Neuronal stem cell (in vitro differentiated cells): ENCODE results near the gene FAM118A.
A peak's percentile ranks its signal among the peaks of the same experiment; 100 is the strongest.

Source experiments
- DNase-seq: peaks from one replicate; pipeline ENCODE4 v3.0.0-alpha.2; 2013; ENCODE audit warnings: low spot score
- H2AFZ ChIP-seq: one replicate; pipeline ENCODE4 v1.6.1; 2013; ENCODE audit warnings: mild to moderate bottlenecking, low read length, inconsistent platforms
- H2AK5ac ChIP-seq: 2 replicates; pipeline ENCODE4 v1.6.1; 2013; ENCODE audit warnings: low read depth, mild to moderate bottlenecking, inconsistent platforms, low read length, moderate library complexity, mixed read lengths
- H2BK120ac ChIP-seq: 2 replicates; pipeline ENCODE4 v1.6.1; 2013; ENCODE audit warnings: low read depth, mild to moderate bottlenecking, inconsistent platforms, low read length, moderate library complexity, mixed read lengths
- H2BK12ac ChIP-seq: one replicate; pipeline ENCODE4 v1.6.1; 2013; ENCODE audit warnings: low read length, inconsistent platforms
- H2BK15ac ChIP-seq: 2 replicates; pipeline ENCODE4 v1.6.1; 2013; ENCODE audit warnings: mild to moderate bottlenecking, low read length, inconsistent platforms, mixed read lengths
- H2BK5ac ChIP-seq: one replicate; pipeline ENCODE4 v1.6.1; 2013; ENCODE audit warnings: inconsistent platforms, mild to moderate bottlenecking, low read length, moderate library complexity
- H3K14ac ChIP-seq: one replicate; pipeline ENCODE4 v1.6.1; 2013; ENCODE audit warnings: low read length, inconsistent platforms
- H3K18ac ChIP-seq: 2 replicates; pipeline ENCODE4 v1.6.1; 2013; ENCODE audit warnings: low read length, inconsistent platforms
- H3K23ac ChIP-seq: 2 replicates; pipeline ENCODE4 v1.6.1; 2013; ENCODE audit warnings: low read depth, mild to moderate bottlenecking, mixed read lengths, low read length, inconsistent platforms; ENCODE audit not compliant: poor library complexity
- H3K27ac ChIP-seq: replicated peaks from 3 replicates; pipeline ENCODE4 v1.5.1; 2013; ENCODE audit warnings: low read length, inconsistent platforms
- H3K27me3 ChIP-seq, 3 experiments: 2 replicates each; pipeline ENCODE4 v1.6.1; 2013; ENCODE audit warnings: low read length in 3 of 3, mild to moderate bottlenecking in 2 of 3, inconsistent platforms in 1 of 3, low read depth in 1 of 3, mixed read lengths in 1 of 3, moderate library complexity in 1 of 3; ENCODE audit not compliant: control insufficient read depth in 3 of 3, insufficient read depth in 3 of 3
- H3K36me3 ChIP-seq, 2 donors: replicated peaks in 1 of 2; 2 replicates each; pipeline ENCODE4 v1.6.1; 2013; ENCODE audit warnings: low read length in 2 of 2; ENCODE audit not compliant: control insufficient read depth in 2 of 2, insufficient read depth in 2 of 2
- H3K4ac ChIP-seq: 2 replicates; pipeline ENCODE4 v1.6.1; 2013; ENCODE audit warnings: inconsistent platforms, mild to moderate bottlenecking, low read length, moderate library complexity
- H3K4me1 ChIP-seq, 2 donors: 1 replicate in 1 of 2; 2 replicates in 1 of 2; pipeline ENCODE4 v1.6.1; 2013; ENCODE audit warnings: low read length in 2 of 2, low read depth in 1 of 2; ENCODE audit not compliant: control insufficient read depth in 2 of 2, insufficient read depth in 1 of 2
- H3K4me2 ChIP-seq: one replicate; pipeline ENCODE4 v1.6.1; 2013; ENCODE audit warnings: mild to moderate bottlenecking, low read length, inconsistent platforms; ENCODE audit not compliant: insufficient read depth, poor library complexity, severe bottlenecking
- H3K4me3 ChIP-seq, 2 donors: 2 replicates each; pipeline ENCODE4 v1.5.1; 2013; ENCODE audit warnings: low read length in 2 of 2, mild to moderate bottlenecking in 2 of 2, inconsistent platforms in 1 of 2, moderate library complexity in 1 of 2
- H3K79me1 ChIP-seq: one replicate; pipeline ENCODE4 v1.6.1; 2013; ENCODE audit warnings: low read depth, mild to moderate bottlenecking, inconsistent platforms, low read length, moderate library complexity
- H3K9ac ChIP-seq: one replicate; pipeline ENCODE4 v1.6.1; 2013; ENCODE audit warnings: mild to moderate bottlenecking, low read depth, low read length, inconsistent platforms; ENCODE audit not compliant: poor library complexity
- H3K9me3 ChIP-seq, 2 donors: replicated peaks in 1 of 2; 2 replicates each; pipeline versions ENCODE3 to v1.6.1; 2013; ENCODE audit warnings: low read length in 2 of 2, mild to moderate bottlenecking in 2 of 2, inconsistent platforms in 1 of 2, low read depth in 1 of 2, mixed read lengths in 1 of 2, moderate library complexity in 1 of 2; ENCODE audit not compliant: control insufficient read depth in 2 of 2, insufficient read depth in 1 of 2
- H4K8ac ChIP-seq: one replicate; pipeline ENCODE4 v1.6.1; 2013; ENCODE audit warnings: low read depth, mild to moderate bottlenecking, inconsistent platforms, low read length, moderate library complexity
- H4K91ac ChIP-seq: one replicate; pipeline ENCODE4 v1.6.1; 2013; ENCODE audit warnings: low read length, low read depth, mild to moderate bottlenecking, inconsistent platforms; ENCODE audit not compliant: poor library complexity
- WGBS, 2 donors: extraction: QIAGEN DNeasy Blood & Tissue Kit; methylation state at CpG; one replicate each; pipeline ENCODE4 v1.1.7; 2013; ENCODE audit warnings: missing lambda C conversion rate in 2 of 2, mixed read lengths in 1 of 2; ENCODE audit not compliant: insufficient read length in 2 of 2, insufficient replicate concordance in 1 of 2; ENCODE audit errors: extremely low coverage in 2 of 2; 5-methylcytosine and 5-hydroxymethylcytosine counted together

FAM118A gene

DNA sequence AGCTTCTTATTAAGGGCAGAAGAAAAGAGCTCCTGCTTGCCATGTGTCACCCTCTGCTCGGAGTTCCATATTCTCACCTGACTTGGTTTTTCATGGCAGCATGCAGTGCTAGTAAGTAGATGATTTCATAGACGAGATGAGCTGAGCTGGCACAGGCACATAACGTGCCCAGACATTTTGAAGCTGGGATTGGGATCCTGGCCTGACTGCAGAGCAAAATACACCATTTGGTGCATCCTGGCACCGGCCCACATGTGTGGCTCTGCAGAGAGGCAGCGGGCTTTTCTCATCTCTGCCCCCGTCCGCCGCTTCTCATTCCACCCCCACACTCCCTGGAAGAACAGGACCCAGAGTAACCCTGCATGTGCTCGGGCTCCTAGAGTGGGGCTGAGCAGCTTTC, 24.8 kb downstream of the FAM118A start:
- Histone ChIP-seq H3K14ac (no peak overlapping the region), H3K4me2 (no peak overlapping the region), H3K36me3 (peaks cover 19 to 76% of the 10 kb centered on the region in 2 donors), H2BK5ac (no peak overlapping the region), H2BK120ac (no peak overlapping the region), H4K8ac (no peak overlapping the region), H3K23ac (no peak overlapping the region), H3K27me3 (no peaks in the 10 kb centered on the region), H3K9me3 (no peaks in the 10 kb centered on the region), H3K9ac (no peak overlapping the region), H3K18ac (no peak overlapping the region), H2BK15ac (no peak overlapping the region), H3K4me1 (peaks cover 0 to 19% of the 10 kb centered on the region in 2 donors), H2BK12ac (no peak overlapping the region), H2AFZ (no peak overlapping the region), H2AK5ac (no peak overlapping the region), H3K4ac (no peak overlapping the region), H4K91ac (no peak overlapping the region), H3K4me3 (no peak overlapping the region), H3K27ac (no peak overlapping the region), H3K79me1 (peaks cover 3% of the 10 kb centered on the region)
- WGBS, 2 donors = no CpG with 5 or more reads among the region's 9 CpGs
- no peak for DNase-seq

DNA sequence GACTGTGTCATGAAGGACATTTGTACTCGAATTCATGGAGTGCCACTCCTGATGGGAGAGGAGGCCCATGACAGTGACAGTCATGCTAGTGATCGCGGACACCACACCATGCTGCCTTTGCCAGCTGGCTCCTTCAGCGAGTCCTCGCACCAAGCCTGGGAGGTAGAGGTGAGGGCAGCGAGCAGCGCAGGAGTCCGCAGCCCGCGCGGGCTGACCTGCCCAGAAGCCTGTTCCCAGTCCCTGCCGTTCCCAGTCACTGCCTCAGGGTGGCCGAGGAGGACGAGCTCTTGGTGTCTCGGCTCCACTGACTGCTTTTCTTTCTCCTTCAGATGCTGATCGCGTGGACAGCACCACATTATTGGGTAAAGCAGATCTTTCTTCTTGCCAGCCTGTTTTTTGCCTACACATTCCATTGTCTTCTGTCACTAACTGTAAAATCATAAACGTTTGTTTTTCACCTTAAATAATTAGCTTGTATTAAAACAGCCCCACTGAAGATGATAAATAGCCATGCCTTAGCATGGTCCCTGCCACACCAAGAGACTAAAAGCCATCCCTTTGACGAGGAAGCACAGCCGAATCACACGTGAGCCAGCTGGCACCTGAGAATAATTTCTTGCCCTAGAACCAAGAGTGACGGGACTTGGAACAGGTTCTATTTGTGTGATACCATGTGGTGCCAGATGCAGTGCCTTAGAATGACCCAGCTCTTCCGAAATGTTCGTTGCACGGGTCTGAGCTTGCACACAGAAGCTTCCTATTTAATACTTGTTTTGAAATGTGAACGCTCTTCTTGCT, 25.5 kb downstream of the FAM118A start:
- H2AFZ ChIP-seq = no peak overlapping the region
- peaks cover 4% of the 10 kb centered on the region for H3K79me1 ChIP-seq
- no peak overlapping the region for H4K8ac ChIP-seq
- H3K9me3 ChIP-seq = no peaks in the 10 kb centered on the region
- H3K18ac ChIP-seq = no peak overlapping the region
- H2BK15ac ChIP-seq = no peak overlapping the region
- no peak overlapping the region for H3K4ac ChIP-seq
- no peak overlapping the region for H3K27ac ChIP-seq
- H3K4me2 ChIP-seq = no peak overlapping the region
- peaks cover 20 to 77% of the 10 kb centered on the region in 2 donors for H3K36me3 ChIP-seq
- no peak overlapping the region for H4K91ac ChIP-seq
- DNase-seq = no peak
- no peak overlapping the region for H2AK5ac ChIP-seq
- H3K23ac ChIP-seq = peak overlapping the region; percentile 29
- no peak overlapping the region for H3K4me3 ChIP-seq
- H3K9ac ChIP-seq = no peak overlapping the region
- H2BK12ac ChIP-seq = no peak overlapping the region
- no peak overlapping the region for H2BK120ac ChIP-seq
- H2BK5ac ChIP-seq = no peak overlapping the region
- WGBS, 2 donors = no CpG with 5 or more reads among the region's 26 CpGs
- peaks cover 0 to 19% of the 10 kb centered on the region in 2 donors for H3K4me1 ChIP-seq
- no peak overlapping the region for H3K14ac ChIP-seq
- H3K27me3 ChIP-seq = no peaks in the 10 kb centered on the region

DNA sequence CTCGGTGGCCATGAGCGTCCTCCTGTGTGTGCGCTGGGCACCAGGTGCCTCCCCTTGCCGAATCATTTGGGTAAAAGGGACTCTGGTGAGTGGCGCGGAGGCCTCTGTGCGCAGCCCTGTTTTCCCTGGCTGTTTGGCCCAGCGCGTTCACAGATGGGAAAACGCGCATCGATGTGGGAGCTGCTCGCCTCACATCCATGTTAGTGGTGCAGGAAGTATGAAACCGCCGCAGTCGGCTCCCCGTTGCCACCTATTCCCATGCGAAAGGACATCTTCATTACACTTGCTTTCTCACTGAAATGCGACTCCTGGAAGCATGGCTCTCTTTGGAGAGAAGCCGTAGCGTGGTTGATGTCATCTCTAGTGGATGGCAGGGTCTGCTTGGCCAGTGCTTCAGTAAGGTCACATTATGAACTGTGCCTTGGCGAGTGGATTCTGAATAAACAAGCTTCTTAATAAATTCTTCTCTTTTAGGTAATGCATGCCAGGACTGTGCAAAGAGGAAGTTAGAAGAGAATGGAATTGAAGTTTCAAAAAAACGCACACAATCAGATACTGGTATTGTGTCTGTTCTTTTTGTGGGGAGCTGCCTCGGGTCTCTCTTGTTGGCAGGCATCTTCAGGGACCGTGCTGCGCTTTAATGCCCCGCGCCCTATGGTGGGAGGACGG, 26.3 kb downstream of the FAM118A start:
- DNase-seq = no peak
- Histone ChIP-seq H3K27me3 (no peaks in the 10 kb centered on the region), H2AK5ac (no peak overlapping the region), H4K8ac (no peak overlapping the region), H3K79me1 (peaks cover 4% of the 10 kb centered on the region), H3K4ac (no peak overlapping the region), H3K4me1 (peaks cover 0 to 19% of the 10 kb centered on the region in 2 donors), H3K14ac (no peak overlapping the region), H3K36me3 (peaks cover 17 to 76% of the 10 kb centered on the region in 2 donors), H2BK120ac (no peak overlapping the region), H2AFZ (no peak overlapping the region), H2BK15ac (no peak overlapping the region), H3K23ac (no peak overlapping the region), H2BK5ac (no peak overlapping the region), H3K18ac (no peak overlapping the region), H3K27ac (no peak overlapping the region), H2BK12ac (no peak overlapping the region), H4K91ac (no peak overlapping the region), H3K9ac (no peak overlapping the region), H3K4me2 (no peak overlapping the region), H3K4me3 (no peak overlapping the region), H3K9me3 (no peaks in the 10 kb centered on the region)
- no CpG with 5 or more reads among the region's 29 CpGs for WGBS, 2 donors

DNA sequence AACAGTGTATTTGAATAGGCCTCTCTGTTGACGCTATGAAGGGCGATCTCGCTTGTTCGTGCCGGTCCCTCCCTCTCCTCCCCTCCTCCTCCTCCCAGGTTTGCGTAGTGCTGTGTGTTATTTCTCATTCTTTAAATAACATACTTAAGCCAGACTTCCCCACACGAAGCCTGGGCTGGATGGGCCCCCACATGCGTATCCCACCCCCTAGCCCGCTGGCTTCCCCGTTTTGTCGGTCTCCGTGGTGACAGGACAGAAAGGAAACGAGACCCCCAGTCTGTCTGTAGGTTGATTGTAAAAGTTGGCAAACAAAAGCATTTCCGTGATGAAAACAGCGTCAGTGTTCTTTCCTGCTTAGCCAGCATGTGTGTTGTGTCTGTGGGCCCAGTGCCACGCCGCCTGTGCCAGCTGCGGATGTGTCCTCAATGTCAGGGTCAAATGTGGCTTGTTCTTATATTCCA, 27.3 kb downstream of the FAM118A start:
- H4K91ac ChIP-seq = no peak overlapping the region
- H3K27ac ChIP-seq = no peak overlapping the region
- peaks cover 15 to 76% of the 10 kb centered on the region in 2 donors for H3K36me3 ChIP-seq
- no peak overlapping the region for H2AFZ ChIP-seq
- no peaks in the 10 kb centered on the region for H3K27me3 ChIP-seq
- no peak overlapping the region for H2BK5ac ChIP-seq
- H2BK15ac ChIP-seq = no peak overlapping the region
- H3K4me2 ChIP-seq = no peak overlapping the region
- peaks cover 0 to 19% of the 10 kb centered on the region in 2 donors for H3K4me1 ChIP-seq
- H2AK5ac ChIP-seq = no peak overlapping the region
- H3K18ac ChIP-seq = no peak overlapping the region
- no peak overlapping the region for H3K4ac ChIP-seq
- no CpG with 5 or more reads among the region's 18 CpGs for WGBS, 2 donors
- no peak overlapping the region for H2BK120ac ChIP-seq
- no peak overlapping the region for H3K4me3 ChIP-seq
- H3K14ac ChIP-seq = no peak overlapping the region
- no peak for DNase-seq
- no peak overlapping the region for H3K23ac ChIP-seq
- H2BK12ac ChIP-seq = no peak overlapping the region
- H3K9ac ChIP-seq = no peak overlapping the region
- no peaks in the 10 kb centered on the region for H3K9me3 ChIP-seq
- H3K79me1 ChIP-seq = peaks cover 4% of the 10 kb centered on the region
- no peak overlapping the region for H4K8ac ChIP-seq
